Measurements from ENCODE around the gene RBM24.

The RBM24 gene

DNA sequence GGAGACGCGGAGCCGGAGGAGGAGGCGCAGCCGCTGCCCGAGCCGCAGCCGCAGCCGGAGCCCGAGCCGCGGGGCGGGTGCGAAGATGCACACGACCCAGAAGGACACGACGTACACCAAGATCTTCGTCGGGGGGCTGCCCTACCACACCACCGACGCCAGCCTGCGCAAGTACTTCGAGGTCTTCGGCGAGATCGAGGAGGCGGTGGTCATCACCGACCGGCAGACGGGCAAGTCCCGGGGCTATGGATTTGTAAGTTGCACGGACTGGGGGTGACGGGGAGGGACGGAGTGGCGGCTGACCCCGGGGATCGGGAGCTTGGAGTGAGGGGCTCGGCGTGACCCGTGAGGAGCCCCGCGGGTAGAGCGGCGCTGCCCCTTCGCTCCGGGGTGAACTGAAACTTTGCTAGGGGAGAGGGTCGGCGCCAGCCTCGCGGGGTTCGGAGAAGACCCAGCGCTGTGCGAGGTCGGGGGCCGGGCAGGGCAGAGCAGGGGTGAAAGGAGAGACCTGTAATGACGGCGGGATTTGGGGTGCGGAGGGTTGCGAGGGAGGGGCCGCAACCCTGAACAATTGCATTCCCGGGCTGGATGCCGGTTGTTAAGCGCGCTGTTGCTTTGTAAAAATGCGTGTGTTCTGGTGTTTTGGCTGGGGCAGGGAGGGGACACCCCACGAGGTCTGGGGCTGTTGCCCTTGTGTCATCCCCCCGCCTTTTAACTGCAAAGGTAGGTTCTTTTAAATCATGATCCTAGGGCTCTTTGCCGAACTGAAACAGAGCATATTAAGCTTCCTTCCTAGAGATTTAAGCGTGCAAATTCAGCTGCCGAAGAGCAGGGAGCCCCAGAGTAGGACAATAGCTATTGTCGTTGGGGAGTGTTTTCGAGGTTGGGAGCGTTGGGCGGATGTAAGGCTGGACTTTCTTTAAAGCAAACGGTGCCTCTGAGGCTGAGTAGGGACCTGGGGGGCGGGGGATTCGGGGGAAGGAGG, 628 bp downstream of the RBM24 start (continued):
- no peak for TF ChIP-seq ZNF837 (tag by site-specific recombination; IDR thresholded peaks at IDR 0.05)
- TF ChIP-seq HOXD13 (CRISPR knock-in tag; IDR thresholded peaks at IDR 0.05; ENCODE audit: borderline replicate concordance) = no peak
- no peak for TF ChIP-seq ZNF266 (tag by site-specific recombination; IDR thresholded peaks at IDR 0.05; ENCODE audit: low read depth)
- no peak for TF ChIP-seq ZSCAN16 (tag by site-specific recombination; IDR thresholded peaks at IDR 0.05)
- TF ChIP-seq, protein P1, sequence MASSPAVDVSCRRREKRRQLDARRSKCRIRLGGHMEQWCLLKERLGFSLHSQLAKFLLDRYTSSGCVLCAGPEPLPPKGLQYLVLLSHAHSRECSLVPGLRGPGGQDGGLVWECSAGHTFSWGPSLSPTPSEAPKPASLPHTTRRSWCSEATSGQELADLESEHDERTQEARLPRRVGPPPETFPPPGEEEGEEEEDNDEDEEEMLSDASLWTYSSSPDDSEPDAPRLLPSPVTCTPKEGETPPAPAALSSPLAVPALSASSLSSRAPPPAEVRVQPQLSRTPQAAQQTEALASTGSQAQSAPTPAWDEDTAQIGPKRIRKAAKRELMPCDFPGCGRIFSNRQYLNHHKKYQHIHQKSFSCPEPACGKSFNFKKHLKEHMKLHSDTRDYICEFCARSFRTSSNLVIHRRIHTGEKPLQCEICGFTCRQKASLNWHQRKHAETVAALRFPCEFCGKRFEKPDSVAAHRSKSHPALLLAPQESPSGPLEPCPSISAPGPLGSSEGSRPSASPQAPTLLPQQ (tag by site-specific recombination; IDR thresholded peaks at IDR 0.05) = no peak
- TF ChIP-seq IKZF3 (tag by site-specific recombination; IDR thresholded peaks at IDR 0.05) = no peak
- TF ChIP-seq, protein P2, sequence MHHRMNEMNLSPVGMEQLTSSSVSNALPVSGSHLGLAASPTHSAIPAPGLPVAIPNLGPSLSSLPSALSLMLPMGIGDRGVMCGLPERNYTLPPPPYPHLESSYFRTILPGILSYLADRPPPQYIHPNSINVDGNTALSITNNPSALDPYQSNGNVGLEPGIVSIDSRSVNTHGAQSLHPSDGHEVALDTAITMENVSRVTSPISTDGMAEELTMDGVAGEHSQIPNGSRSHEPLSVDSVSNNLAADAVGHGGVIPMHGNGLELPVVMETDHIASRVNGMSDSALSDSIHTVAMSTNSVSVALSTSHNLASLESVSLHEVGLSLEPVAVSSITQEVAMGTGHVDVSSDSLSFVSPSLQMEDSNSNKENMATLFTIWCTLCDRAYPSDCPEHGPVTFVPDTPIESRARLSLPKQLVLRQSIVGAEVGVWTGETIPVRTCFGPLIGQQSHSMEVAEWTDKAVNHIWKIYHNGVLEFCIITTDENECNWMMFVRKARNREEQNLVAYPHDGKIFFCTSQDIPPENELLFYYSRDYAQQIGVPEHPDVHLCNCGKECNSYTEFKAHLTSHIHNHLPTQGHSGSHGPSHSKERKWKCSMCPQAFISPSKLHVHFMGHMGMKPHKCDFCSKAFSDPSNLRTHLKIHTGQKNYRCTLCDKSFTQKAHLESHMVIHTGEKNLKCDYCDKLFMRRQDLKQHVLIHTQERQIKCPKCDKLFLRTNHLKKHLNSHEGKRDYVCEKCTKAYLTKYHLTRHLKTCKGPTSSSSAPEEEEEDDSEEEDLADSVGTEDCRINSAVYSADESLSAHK (tag by site-specific recombination; IDR thresholded peaks at IDR 0.05) = no peak
- TF ChIP-seq, protein P3, sequence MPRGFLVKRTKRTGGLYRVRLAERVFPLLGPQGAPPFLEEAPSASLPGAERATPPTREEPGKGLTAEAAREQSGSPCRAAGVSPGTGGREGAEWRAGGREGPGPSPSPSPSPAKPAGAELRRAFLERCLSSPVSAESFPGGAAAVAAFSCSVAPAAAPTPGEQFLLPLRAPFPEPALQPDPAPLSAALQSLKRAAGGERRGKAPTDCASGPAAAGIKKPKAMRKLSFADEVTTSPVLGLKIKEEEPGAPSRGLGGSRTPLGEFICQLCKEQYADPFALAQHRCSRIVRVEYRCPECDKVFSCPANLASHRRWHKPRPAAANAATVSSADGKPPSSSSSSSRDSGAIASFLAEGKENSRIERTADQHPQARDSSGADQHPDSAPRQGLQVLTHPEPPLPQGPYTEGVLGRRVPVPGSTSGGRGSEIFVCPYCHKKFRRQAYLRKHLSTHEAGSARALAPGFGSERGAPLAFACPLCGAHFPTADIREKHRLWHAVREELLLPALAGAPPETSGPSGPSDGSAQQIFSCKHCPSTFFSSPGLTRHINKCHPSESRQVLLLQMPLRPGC (tag by site-specific recombination; IDR thresholded peaks at IDR 0.05) = no peak
- no peak for TF ChIP-seq ZNF302 (tag by site-specific recombination; IDR thresholded peaks at IDR 0.05; ENCODE audit: low read depth)
- TF ChIP-seq ZNF768 (tag by site-specific recombination; IDR thresholded peaks at IDR 0.05) = no peak
- TF ChIP-seq ZNF114 (tag by site-specific recombination; IDR thresholded peaks at IDR 0.05) = no peak
- TF ChIP-seq ZBTB48 (tag by site-specific recombination; IDR thresholded peaks at IDR 0.05) = 0 out of 2 replicates have a peak, but pooled peaks have one; percentile 16
- TF ChIP-seq ZNF48 (tag by site-specific recombination; IDR thresholded peaks at IDR 0.05) = no peak
- no peak for TF ChIP-seq ZNF391 (tag by site-specific recombination; IDR thresholded peaks at IDR 0.05; ENCODE audit: borderline replicate concordance, low read depth)
- TF ChIP-seq SCRT1 (tag by site-specific recombination; IDR thresholded peaks at IDR 0.05; ENCODE audit: borderline replicate concordance) = no peak
- TF ChIP-seq, protein P4, sequence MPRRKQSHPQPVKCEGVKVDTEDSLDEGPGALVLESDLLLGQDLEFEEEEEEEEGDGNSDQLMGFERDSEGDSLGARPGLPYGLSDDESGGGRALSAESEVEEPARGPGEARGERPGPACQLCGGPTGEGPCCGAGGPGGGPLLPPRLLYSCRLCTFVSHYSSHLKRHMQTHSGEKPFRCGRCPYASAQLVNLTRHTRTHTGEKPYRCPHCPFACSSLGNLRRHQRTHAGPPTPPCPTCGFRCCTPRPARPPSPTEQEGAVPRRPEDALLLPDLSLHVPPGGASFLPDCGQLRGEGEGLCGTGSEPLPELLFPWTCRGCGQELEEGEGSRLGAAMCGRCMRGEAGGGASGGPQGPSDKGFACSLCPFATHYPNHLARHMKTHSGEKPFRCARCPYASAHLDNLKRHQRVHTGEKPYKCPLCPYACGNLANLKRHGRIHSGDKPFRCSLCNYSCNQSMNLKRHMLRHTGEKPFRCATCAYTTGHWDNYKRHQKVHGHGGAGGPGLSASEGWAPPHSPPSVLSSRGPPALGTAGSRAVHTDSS (tag by site-specific recombination; IDR thresholded peaks at IDR 0.05) = no peak
- TF ChIP-seq, protein P5, sequence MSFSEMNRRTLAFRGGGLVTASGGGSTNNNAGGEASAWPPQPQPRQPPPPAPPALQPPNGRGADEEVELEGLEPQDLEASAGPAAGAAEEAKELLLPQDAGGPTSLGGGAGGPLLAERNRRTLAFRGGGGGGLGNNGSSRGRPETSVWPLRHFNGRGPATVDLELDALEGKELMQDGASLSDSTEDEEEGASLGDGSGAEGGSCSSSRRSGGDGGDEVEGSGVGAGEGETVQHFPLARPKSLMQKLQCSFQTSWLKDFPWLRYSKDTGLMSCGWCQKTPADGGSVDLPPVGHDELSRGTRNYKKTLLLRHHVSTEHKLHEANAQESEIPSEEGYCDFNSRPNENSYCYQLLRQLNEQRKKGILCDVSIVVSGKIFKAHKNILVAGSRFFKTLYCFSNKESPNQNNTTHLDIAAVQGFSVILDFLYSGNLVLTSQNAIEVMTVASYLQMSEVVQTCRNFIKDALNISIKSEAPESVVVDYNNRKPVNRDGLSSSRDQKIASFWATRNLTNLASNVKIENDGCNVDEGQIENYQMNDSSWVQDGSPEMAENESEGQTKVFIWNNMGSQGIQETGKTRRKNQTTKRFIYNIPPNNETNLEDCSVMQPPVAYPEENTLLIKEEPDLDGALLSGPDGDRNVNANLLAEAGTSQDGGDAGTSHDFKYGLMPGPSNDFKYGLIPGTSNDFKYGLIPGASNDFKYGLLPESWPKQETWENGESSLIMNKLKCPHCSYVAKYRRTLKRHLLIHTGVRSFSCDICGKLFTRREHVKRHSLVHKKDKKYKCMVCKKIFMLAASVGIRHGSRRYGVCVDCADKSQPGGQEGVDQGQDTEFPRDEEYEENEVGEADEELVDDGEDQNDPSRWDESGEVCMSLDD (tag by site-specific recombination; IDR thresholded peaks at IDR 0.05) = peak; percentile 67; the same call in 1 of the 2 replicates
- no peak for TF ChIP-seq PRDM1 (tag by site-specific recombination; IDR thresholded peaks at IDR 0.05)
- no peak for TF ChIP-seq ZNF624 (tag by site-specific recombination; IDR thresholded peaks at IDR 0.05)
- TF ChIP-seq ZNF24 (tag by site-specific recombination; IDR thresholded peaks at IDR 0.05) = no peak
- TF ChIP-seq MEIS1 (CRISPR knock-in tag; IDR thresholded peaks at IDR 0.05; ENCODE audit: borderline replicate concordance) = no peak
- TF ChIP-seq ZNF629 (tag by site-specific recombination; IDR thresholded peaks at IDR 0.05) = no peak
- TF ChIP-seq, protein P6, sequence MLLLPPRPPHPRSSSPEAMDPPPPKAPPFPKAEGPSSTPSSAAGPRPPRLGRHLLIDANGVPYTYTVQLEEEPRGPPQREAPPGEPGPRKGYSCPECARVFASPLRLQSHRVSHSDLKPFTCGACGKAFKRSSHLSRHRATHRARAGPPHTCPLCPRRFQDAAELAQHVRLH (tag by site-specific recombination; IDR thresholded peaks at IDR 0.05) = no peak
- TF ChIP-seq GLIS2 (tag by site-specific recombination; IDR thresholded peaks at IDR 0.05) = peak; percentile 52; the same call in 1 of the 2 replicates
- TF ChIP-seq TRIM28 (IDR thresholded peaks at IDR 0.05; ENCODE audit: borderline replicate concordance, low read length) = no peak
- TF ChIP-seq YY1 (tag by site-specific recombination; IDR thresholded peaks at IDR 0.05) = no peak
- peak; percentile 30; the same call in 1 of the 2 replicates for TF ChIP-seq ZIC2 (tag by site-specific recombination; IDR thresholded peaks at IDR 0.05)
- TF ChIP-seq GLI4 (tag by site-specific recombination; IDR thresholded peaks at IDR 0.05) = no peak

All from HEK293 (cell line).